HG02852 (cell line): ENCODE data around the gene POLR1A.

Experiments
- ATAC-seq: cut with Tn5 transposase; IDR thresholded peaks from one replicate; pipeline ENCODE4 v1.9.1; 2021; ENCODE audit warnings: mild to moderate bottlenecking, moderate library complexity; ENCODE audit not compliant: unreplicated experiment

POLR1A gene

DNA sequence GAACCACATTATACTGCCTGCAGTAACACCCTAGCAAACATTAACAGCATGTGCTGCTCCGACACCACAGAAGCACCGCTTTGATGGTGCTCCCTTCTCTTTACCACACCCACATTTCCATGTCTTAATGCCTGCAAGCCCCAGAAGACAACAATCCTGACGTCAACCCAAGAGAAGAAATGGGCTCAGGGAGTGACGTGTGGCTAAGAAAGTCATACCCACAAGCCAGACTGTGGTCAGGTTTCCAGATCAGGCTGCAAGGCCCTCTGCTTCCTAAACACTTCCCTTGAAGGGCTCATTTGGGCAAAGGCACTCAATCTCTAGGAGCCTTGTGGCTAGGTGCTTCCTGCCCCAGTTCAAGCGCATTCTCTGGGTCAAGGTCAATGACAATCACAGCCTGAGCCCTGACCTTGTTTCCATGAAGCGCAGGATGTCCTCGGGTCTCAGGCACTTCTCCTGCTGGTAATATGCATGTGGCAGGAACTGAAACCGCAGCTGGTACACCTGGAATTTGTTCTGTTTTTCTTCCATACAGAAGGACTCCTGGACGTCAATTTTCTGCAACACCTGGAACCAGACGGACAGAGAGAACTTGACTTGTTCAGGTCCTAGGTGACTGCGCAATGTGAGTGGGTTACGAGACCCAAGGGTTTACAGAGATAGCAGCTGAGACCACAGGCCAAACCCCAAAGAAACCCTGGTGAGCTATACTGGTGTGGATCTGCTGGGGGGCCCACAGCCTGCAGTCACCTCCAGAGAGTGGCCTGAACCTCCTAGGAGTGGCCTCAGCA is 67.2 kb downstream of the POLR1A start:
- ATAC-seq, result no peak

GRCh38 chr2:86037795-86038192 is 67.9 kb downstream of the POLR1A start:
- no peak for ATAC-seq

DNA sequence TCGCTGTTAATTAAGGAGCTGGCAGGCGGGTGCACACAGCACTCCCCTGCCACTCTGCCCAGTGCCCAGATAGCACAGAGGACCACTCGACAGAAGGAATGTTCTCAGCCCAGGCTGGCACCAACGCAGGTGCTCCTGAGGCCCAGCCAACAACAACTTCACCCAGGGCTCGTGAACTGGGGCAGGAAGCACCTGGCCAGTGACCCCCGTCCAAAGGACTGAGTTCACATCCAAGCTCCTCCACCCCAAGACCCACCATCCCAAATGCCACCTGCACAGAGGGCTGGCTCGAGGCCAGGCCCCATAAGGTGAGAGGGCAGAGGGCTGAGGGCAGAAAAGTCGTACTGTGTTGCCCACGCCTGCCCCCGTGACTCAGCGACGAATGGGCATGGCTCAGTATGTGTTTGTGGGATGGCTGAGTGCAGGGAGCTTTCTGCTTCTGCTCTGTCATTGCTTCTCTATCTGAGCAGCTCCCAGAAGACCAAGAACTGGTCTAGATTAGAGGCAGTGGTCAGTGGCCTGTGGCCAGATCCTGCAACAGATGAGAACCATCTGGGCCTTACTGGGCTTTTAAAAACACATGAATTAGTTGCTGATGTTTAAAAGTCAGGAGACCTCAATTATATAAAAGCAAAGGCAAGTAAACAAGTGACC is 68.4 kb downstream of the POLR1A start:
- no peak for ATAC-seq

DNA sequence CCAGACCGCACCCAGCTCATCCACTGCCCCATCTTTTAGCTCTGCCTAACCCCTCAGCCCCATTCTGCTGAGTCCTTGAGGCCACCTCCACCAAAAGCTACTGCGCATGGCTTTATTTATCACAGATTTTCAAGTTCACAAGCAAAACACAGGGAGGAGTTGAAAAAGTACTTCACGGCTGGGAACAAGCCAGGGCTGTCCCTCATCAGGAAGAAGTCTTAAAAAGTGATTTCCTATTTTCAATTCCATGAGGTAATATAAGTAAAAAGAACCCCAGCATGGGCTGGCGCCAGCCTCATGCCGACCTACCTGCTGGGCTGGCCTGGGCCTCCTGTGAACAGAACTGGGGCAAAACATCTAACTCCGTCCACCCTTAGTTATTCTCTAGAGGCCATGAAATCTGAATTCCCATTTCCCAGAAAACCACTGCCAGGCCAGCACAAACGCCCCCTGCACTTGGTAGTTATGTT is 69.0 kb downstream of the POLR1A start:
- no peak for ATAC-seq

DNA sequence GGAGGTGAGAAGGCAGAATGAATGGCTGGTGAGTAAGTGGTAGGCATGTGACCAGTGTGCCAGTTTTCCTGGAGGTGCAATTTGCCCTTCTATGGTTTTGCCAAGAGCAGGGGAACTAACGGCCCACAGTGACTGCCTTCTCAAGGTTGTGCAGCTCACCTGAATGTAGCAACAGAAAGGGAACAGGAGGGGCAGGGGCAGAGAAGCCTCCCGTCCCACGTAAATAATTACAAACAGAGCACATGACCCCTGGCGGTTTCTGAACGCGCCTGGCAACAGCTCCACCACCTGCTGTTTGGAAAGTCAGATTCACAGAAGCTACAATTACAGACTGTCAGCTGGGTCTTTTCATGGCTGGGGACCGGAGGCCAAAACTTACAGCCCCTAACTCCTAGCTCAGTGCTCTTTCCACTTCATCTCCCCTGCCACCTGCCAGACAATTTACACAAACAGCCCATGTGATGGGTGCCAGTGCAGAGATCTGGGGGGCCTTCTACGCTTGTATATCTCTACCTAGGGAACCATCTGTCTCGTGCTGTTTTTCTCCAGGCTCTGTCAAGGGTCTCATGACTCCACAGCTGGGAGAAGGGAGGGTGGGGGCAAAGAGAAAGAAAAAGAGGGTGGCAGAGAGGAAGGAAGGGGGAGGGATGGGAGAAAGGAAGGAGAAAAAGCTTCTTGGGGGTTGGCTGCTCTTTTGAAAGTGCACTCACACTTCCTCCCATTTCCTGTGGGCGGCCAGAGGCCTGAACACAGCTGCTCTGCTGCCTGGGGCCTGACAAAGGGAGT is 69.6 kb downstream of the POLR1A start:
- ATAC-seq, result peak; percentile 86

DNA sequence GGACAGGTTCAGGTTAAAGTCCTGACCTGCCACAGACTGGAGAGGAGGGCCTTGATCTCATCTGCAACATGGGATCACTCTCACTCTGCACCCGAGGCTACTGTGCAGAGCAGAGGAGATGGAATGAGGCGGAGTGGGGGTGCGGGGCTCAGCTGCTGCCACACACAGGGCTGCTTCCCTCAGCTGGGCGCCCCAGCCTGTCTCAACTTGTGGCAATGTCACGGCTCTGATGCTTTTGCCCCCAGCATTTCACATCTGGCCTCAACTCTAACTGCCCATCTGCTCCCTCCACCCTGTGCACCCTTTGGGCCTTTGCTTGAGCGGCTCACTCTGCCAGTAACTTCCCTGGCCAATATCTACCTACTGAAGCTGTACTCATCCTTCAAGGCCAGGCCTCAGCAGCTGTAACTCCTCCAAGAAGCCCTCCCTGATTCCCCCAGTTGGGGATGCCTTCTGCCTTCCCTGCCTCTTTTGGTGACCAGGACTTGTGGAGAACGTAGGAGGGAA is 70.3 kb downstream of the POLR1A start:
- ATAC-seq, result no peak

DNA sequence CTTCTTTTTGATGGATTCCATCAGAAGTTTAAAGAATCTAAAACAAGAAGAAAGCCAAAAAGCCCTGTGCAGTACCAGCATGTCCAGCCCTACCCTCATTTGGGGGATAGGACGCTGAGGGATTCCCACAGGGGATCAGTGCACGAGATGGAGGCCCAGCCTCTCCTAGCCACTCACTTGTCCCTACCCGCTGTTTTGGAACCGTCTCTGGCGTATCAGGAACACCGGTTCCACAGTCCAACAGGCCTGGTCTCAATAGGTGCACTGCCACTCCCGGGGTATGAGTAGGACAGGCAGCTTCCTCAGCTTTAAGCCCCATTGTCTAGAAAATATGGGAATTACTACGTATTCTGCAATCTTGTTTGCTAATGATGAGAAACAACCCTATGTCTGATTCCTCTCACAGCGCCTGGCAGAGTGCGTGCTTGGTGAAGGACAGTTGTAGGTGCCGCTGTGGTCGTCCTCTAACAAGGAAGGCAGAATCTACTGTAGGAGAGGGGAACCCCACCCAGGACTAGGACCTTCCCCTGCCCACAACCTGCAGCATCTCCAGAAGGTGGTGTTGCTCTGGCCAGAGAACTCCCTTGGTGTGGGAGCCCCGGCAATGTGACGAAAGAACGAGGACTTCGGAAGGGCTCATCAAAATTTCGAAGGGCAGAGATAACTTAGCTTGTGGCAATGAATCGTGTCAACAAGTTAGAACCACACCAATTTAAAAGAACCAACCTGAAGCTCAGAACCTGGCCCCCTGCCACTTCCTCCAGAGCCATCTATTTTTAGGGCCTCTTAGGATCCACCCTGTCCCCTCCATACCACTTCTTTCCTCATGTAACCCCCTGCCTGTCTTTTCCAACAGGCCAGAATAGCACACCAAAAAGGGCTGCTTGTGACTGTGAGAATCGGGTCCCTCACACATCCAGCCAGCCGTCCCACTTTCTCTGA is 71.7 kb downstream of the POLR1A start:
- ATAC-seq, result no peak

GRCh38 chr2:86032861-86033595 is 72.7 kb downstream of the POLR1A start:
- ATAC-seq, result no peak

DNA sequence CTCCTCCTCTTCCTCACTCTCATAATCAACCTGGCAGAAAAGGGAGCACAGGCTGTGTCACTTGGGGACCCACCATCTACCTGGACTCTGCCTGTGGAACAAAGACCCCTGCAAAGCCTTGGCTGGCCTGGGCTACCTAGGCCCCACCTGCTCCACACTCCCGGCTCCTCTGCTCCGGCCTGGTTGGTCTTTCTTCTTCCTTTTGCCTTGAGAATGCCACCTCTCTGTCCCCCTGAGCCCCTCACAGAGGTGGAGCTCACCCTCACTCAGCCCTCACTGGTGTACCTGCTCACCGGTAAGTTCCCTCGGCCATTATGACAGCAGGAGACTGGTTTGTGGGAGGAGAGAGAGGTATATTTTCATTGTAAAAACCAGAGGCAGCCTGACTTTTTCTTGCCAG is 74.1 kb downstream of the POLR1A start:
- ATAC-seq, result no peak

- ATAC-seq, result no peak
Observed at GRCh38 chr2:86031151-86031550, 74.5 kb downstream of the POLR1A start.

- ATAC-seq, result no peak
Observed at GRCh38 chr2:86029873-86030272, 75.8 kb downstream of the POLR1A start.

- ATAC-seq, result no peak
Observed at GRCh38 chr2:86028766-86029381, 76.8 kb downstream of the POLR1A start.

DNA sequence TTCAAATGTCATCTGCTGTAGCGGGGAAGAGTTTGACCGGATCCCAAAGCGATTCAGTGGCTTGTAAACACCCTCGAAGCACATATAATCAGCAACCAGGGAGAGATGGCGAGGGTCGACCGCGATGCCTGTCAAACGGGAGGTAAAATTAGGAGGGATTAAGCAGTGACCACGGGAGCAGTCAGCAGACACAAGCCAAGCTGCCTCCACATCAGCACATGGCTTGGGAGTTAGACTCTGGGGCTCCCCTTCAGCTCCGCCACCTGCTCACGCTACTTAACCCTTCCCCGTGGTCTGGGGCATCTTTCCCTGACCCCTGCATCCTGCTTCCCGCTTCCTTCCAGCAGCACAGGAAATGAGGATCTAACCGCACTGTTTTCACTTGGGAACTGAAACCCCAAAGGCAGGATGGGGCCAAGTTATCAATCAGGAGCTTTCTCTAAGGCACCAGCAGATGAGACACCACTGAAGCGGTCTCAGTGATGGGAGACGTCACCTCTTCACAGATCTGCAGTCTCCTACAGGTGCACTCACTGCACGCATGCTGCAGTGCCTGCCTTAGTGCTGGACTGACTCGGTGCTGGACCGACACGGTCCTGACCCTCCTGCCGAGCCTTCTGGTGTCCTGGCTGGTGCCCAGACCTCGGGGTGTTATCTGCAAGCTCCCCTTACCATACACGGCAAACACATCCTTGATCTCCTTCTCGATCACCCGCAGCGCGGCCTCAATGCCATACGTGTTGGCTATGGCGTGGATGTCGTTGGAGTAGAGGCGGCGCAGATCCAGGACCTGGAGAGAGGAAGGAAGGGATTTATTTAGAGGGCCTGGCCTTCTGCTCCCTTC is 77.5 kb downstream of the POLR1A start:
- ATAC-seq, result no peak

DNA sequence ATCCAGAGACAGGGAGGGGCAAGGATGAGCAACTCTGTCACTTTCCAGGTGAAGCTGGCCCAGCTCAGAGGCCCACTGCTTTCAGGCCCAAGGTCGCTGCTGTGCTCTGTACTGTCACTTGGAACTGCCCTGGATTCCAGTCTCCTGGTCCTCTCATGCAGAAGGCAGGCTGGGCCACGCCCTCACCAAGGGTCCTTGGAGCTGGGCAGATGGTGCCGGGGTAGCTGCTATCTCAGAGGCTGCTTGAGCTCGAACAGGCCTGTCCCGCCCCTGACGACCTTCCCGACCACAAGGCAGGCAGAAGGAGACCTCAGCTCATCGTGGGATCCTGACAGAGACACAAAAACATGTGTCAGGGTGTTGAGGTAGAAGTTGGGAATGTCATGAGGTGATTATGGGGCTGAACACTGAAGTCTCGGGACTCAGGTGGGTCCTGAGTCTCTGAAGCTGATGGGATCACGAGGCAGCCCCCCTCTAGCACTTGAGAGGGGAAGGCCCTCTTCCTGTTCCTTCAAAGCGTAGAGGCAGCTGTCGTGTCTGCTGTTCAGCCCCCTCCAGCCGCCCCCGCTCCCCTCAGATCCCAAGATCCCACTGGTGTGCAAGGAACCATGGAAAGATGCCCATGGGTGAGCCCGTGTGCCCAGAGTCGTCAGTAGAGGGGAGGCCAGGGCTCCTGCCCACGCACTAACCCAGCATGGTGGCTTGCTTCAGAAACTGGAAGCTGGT is 78.3 kb downstream of the POLR1A start:
- ATAC-seq, result no peak

DNA sequence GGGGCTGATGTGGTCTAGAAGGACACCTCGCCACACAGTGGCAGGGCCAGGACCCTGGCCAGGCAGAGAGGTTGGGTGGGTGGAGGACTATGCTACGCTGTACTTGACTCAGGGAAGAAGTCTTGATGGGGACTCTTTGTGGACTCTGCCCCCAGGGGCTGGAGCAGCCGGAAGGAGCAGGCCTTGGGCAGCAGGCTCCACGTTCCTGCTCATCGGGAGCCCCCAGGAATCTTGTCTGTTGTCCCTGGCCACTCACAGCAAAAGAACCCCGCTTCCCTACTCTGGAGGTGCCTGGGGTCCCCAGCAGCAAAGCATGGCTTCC is 79.0 kb downstream of the POLR1A start:
- ATAC-seq, result no peak

DNA sequence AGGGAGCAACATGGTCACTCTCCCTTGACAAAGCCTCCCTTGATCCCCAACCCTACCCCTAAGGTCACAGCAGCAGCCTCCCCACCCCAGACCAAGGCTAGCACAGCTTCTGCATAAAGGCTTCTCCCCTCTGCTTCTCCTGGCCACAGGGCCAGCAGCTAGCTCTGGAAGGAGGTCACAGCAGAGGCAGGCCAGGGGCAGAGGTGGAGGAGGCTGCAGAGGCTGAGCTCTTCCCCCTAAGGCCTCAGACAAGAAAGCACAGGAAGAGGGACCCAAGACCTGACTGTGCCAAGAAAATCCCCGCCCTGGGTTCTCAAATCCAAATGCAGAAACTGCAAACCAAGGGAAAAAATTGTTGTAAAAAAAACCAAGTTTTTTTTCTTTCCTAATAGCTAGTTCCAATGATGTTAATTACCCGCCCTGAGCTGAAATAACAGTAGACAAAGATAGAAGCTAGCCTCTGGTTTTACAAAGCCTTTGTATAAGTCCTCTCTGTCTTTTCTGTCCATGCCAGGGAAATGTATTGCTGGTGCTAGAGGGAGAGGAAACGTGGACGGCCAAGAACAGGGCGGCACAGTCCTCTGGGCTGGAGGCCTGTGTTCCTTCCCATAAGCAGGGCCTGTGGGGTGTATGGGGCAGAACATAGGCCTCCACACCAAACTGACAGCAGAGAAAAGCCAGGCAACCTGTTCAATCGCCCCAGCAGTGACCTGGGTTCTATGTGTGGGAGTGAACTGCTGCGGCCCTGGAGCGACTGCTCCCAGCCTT is 79.5 kb downstream of the POLR1A start:
- no peak for ATAC-seq

DNA sequence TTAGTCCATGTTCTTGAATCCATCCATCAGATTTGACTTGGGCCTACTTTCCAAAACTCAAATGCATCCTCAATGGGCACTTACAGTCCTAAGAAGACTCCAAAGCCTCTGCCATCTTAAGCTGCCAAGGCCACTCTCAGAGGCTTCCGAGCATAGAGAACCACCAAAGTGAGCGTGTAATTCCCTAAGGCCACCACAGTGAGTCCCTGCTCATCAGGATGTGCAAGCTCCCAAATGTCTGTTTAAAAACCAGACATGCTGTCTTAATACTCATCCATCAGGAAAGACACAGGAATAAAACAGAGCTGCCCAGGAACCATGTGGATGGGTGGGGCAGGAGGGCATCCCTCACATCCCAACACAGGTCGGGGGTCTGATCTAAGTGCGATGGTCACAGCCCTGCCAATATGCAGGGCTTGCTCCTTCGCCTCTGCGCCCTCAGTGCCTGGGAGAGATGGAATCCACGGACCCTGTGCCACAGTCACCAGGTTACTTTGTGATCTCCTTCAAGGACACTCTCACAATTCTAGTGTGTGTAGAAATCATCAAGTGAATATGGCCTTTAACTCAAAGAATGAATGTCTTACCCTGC is 80.4 kb downstream of the POLR1A start:
- ATAC-seq, result no peak
